Small intestine (tissue), 7 donors: ENCODE measurements around the gene NUP205. TPM values are rescaled to one million over a fixed set of nuclear protein-coding genes. Genes with fewer than 3 reads are reported as not detected.
A peak's percentile ranks its signal among the peaks of the same experiment; 100 is the strongest.
"Not testable (repeated sequence)": the region's sequence is repeated elsewhere in the genome, so short reads cannot be mapped to it uniquely, and the experiment has no call there.

ENCODE experiments used
- DNase-seq, 2 donors: peaks; one replicate each; pipeline versions ENCODE4 v3.0.0 to v3.0.0-alpha.2; 2013
- FAIRE-seq: peaks from 2 replicates; lab custom pipeline; 2012; peaks lifted over from hg19 to GRCh38; lab: Jason Lieb, UNC
- H3K27ac ChIP-seq, 3 donors: one replicate each; pipeline ENCODE4 v1.5.1; 2013; ENCODE audit warnings: low read length in 2 of 3, mild to moderate bottlenecking in 2 of 3, control low read depth in 1 of 3, inconsistent platforms in 1 of 3, low read depth in 1 of 3, moderate library complexity in 1 of 3
- H3K27me3 ChIP-seq, 3 donors: one replicate each; pipeline ENCODE4 v1.6.1; 2013; ENCODE audit warnings: low read length in 3 of 3, inconsistent platforms in 1 of 3; ENCODE audit not compliant: control insufficient read depth in 3 of 3, insufficient read depth in 3 of 3
- H3K36me3 ChIP-seq, 3 donors: one replicate each; pipeline ENCODE4 v1.6.1; 2013; ENCODE audit warnings: low read length in 3 of 3, inconsistent platforms in 1 of 3, low read depth in 1 of 3, mild to moderate bottlenecking in 1 of 3, moderate library complexity in 1 of 3; ENCODE audit not compliant: control insufficient read depth in 3 of 3, insufficient read depth in 2 of 3
- H3K4me1 ChIP-seq, 3 donors: one replicate each; pipeline ENCODE4 v1.6.1; 2013; ENCODE audit warnings: low read length in 2 of 3, inconsistent platforms in 1 of 3, low read depth in 1 of 3, mild to moderate bottlenecking in 1 of 3, moderate library complexity in 1 of 3; ENCODE audit not compliant: control insufficient read depth in 3 of 3, insufficient read depth in 2 of 3
- H3K4me3 ChIP-seq, 3 donors: one replicate each; pipeline ENCODE4 v1.5.1; 2013; ENCODE audit warnings: low read length in 3 of 3, control low read depth in 1 of 3, inconsistent platforms in 1 of 3, low read depth in 1 of 3, mild to moderate bottlenecking in 1 of 3, moderate library complexity in 1 of 3
- H3K9me3 ChIP-seq, 2 donors: one replicate each; pipeline ENCODE4 v1.6.1; 2013; ENCODE audit warnings: low read depth in 1 of 2, low read length in 1 of 2; ENCODE audit not compliant: control insufficient read depth in 2 of 2, insufficient read depth in 1 of 2
- WGBS, 3 donors: extraction: QIAGEN DNeasy Blood & Tissue Kit; methylation state at CpG; one replicate each; pipeline ENCODE4 v1.1.7; 2013; 5-methylcytosine and 5-hydroxymethylcytosine counted together
- polyA plus RNA-seq, 4 donors: library from polyadenylated mRNA; stranded (reverse) in 3 of 4; unstranded in 1 of 4; fragments of 200-250 nt in 3 of 4; fragments of 120-200 nt in 1 of 4; gene quantifications; one replicate each; pipeline versions ENCODE4 v1.2.1 to v1.2.3, GENCODE V29; 2013
- donor health status: healthy with polysubstance abuse.
- donor health status: control.
- donor health status: control.
- donor health status: Bipolar disorder and iron deficiency.
- donor health status: healthy.

NUP205 gene
- polyA plus RNA-seq, 4 donors, result 17.6 to 37.9 (median 25.6) TPM

- H3K4me3 ChIP-seq, result peak overlapping the region in 2 of 3 donors; percentile 93 to 97
- H3K36me3 ChIP-seq, result peaks cover 0 to 2% (median 0%) of the 10 kb centered on the region in 3 donors
- no peaks in the 10 kb centered on the region for H3K9me3 ChIP-seq
- FAIRE-seq, result no peak
- peaks cover 0 to 9% (median 0%) of the 10 kb centered on the region in 3 donors for H3K4me1 ChIP-seq
- DNase-seq, result peak; percentile 38 to 81
- H3K27me3 ChIP-seq, result no peaks in the 10 kb centered on the region
- peak overlapping the region; percentile 25 to 90 (median 86) for H3K27ac ChIP-seq
- 37 to 65% (median 43%) methylated on average over 14 of the region's 14 CpGs for WGBS, 3 donors
Observed at GRCh38 chr7:135661311-135662122, 103.8 kb downstream of the NUP205 start.

GRCh38 chr7:135662123-135662372 lies 104.3 kb downstream of the NUP205 start:
- peaks cover 0 to 9% (median 0%) of the 10 kb centered on the region in 3 donors for H3K4me1 ChIP-seq
- WGBS, 3 donors, result 4 to 10% (median 8%) methylated on average over 17 of the region's 17 CpGs
- peaks cover 0 to 2% (median 0%) of the 10 kb centered on the region in 3 donors for H3K36me3 ChIP-seq
- FAIRE-seq (no peak), DNase-seq (no peak)
- H3K9me3 ChIP-seq, result no peaks in the 10 kb centered on the region
- H3K27me3 ChIP-seq, result no peaks in the 10 kb centered on the region
- H3K27ac ChIP-seq, result peak overlapping the region; percentile 25 to 90 (median 86)
- H3K4me3 ChIP-seq, result peak overlapping the region in 2 of 3 donors; percentile 93 to 97

DNA sequence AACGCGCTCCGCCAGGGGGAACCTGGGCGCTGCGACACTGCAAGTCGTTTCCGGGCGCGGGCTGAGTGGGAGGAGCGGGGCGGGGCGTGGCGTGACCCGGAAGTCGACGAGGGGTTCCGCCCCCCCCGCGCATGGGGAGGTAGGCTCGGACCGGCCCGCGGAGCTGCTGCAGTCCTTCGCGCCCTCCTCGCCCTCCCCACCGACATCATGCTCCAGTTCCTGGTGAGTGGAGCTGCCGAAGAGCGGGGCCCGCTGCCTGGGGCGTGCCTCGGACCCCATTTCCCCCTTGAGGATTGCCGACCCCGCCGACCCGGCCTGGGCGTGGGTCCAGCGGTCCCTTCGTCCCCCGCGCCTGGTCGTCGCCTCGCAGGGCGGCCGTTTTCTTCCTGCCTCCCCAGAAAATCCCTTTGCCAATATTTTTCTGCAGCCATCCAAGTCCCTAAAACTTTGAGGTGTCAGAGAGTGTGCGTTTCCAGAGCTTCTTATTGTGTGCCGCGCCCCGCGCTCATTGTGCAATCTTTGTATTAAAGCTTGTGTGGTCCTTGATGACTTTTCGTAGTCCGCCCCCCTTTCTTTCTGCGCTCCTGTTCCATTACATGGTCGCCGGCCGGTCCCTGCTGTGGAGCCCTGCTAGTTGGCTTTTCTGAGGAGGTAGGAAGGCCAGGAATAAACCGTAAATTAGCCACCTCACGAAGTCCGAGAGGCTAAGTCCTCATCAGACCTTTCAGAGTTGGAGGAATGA lies 104.8 kb downstream of the NUP205 start, which contains the start of gene STMP1:
TSS of gene STMP1 (plus strand) at position 142 of the 742 bp plus-strand sequence.
- no peaks in the 10 kb centered on the region for H3K27me3 ChIP-seq
- 0 to 1% (median 0%) methylated on average over 57 to 60 of the region's 60 CpGs for WGBS, 3 donors

GRCh38 chr7:135664046-135664589 lies 106.4 kb downstream of the NUP205 start:
- FAIRE-seq, result no peak
- peaks cover 0 to 2% (median 0%) of the 10 kb centered on the region in 3 donors for H3K36me3 ChIP-seq
- no peak overlapping the region for H3K27ac ChIP-seq

More for the DNA sequence above, 104.8 kb downstream of the NUP205 start, which contains the start of gene STMP1:
- Histone ChIP-seq H3K36me3 (peaks cover 0 to 2% (median 0%) of the 10 kb centered on the region in 3 donors), H3K9me3 (no peaks in the 10 kb centered on the region), H3K4me1 (peaks cover 0 to 9% (median 0%) of the 10 kb centered on the region in 3 donors), H3K4me3 (peak within 1 kb of the TSS; percentile 92 to 97 (median 93)), H3K27ac (peak within 1 kb of the TSS; percentile 82 to 96 (median 90))
- FAIRE-seq (no peak), DNase-seq (peak; percentile 92 to 97)

GRCh38 chr7:135665042-135665441 lies 107.3 kb downstream of the NUP205 start:
- DNase-seq (no peak), FAIRE-seq (no peak)
- H3K9me3 ChIP-seq, result peaks cover 0 to 8% of the 10 kb centered on the region in 2 donors
- peaks cover 0 to 9% (median 0%) of the 10 kb centered on the region in 3 donors for H3K4me1 ChIP-seq
- peaks cover 0 to 2% (median 0%) of the 10 kb centered on the region in 3 donors for H3K36me3 ChIP-seq
- no peaks in the 10 kb centered on the region for H3K27me3 ChIP-seq
- H3K27ac ChIP-seq, result no peak overlapping the region
- WGBS, 3 donors, result 68 to 90% (median 69%) methylated on average over 3 of the region's 3 CpGs
- H3K4me3 ChIP-seq, result no peak overlapping the region

More at GRCh38 chr7:135664046-135664589, 106.4 kb downstream of the NUP205 start:
- Histone ChIP-seq H3K4me3 (no peak overlapping the region), H3K27me3 (no peaks in the 10 kb centered on the region), H3K9me3 (peaks cover 0 to 8% of the 10 kb centered on the region in 2 donors), H3K4me1 (peaks cover 0 to 9% (median 0%) of the 10 kb centered on the region in 3 donors)
- WGBS, 3 donors, result 63 to 69% (median 65%) methylated on average over 3 of the region's 3 CpGs
- DNase-seq, result peak in 1 of 2 donors; percentile 28

- Histone ChIP-seq H3K27ac (no peak overlapping the region), H3K4me1 (peaks cover 0 to 9% (median 3%) of the 10 kb centered on the region in 3 donors), H3K36me3 (peaks cover 0 to 2% (median 0%) of the 10 kb centered on the region in 3 donors), H3K27me3 (no peaks in the 10 kb centered on the region), H3K4me3 (no peak overlapping the region), H3K9me3 (peaks cover 0 to 8% of the 10 kb centered on the region in 2 donors)
- FAIRE-seq (no peak), DNase-seq (no peak)
- 90 to 95% (median 94%) methylated on average over 11 of the region's 11 CpGs for WGBS, 3 donors
Observed at GRCh38 chr7:135666156-135666555, 108.4 kb downstream of the NUP205 start.

DNA sequence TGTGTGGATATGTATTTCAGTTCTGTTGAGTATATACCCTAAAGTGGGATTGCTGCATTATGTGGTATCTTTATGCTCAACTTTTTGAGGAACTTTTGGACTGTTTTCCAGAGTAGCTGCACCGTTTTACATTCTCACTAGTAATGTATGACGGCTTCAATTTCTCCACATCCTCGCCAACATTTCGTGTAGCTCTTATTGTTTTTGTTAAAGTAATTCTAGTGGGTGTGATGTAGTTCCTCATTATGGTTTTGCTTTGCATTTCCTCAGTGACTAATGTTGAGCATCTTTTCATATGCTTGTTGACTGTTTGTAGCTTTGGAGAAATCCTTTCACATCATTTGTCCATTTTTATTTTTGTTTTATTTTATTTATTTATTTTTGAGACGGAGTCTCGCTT lies 109.1 kb downstream of the NUP205 start:
- no peaks in the 10 kb centered on the region for H3K27me3 ChIP-seq
- peaks cover 0 to 3% (median 2%) of the 10 kb centered on the region in 3 donors for H3K4me1 ChIP-seq
- no peak overlapping the region for H3K4me3 ChIP-seq
- H3K36me3 ChIP-seq, result peaks cover 0 to 2% (median 0%) of the 10 kb centered on the region in 3 donors
- WGBS, 3 donors, result 77 to 94% (median 82%) methylated on average over 6 of the region's 6 CpGs
- DNase-seq (no peak), FAIRE-seq (no peak)
- peaks cover 0 to 8% of the 10 kb centered on the region in 2 donors for H3K9me3 ChIP-seq
- no peak overlapping the region for H3K27ac ChIP-seq

- not testable (repeated sequence) for H3K9me3 ChIP-seq, DNase-seq, H3K27ac ChIP-seq, H3K36me3 ChIP-seq, FAIRE-seq, H3K4me3 ChIP-seq, H3K4me1 ChIP-seq, H3K27me3 ChIP-seq
- 97 to 100% (median 100%) methylated on average over 1 of the region's 1 CpG for WGBS, 3 donors
Observed at GRCh38 chr7:135667626-135668025, 109.9 kb downstream of the NUP205 start.
